HUDEP-2 (cell line): ENCODE results near the gene SSTR3.
"Not testable (repeated sequence)": the region's sequence is repeated elsewhere in the genome, so short reads cannot be mapped to it uniquely, and the experiment has no call there.

ENCODE experiments used
- DNase-seq, 76 experiments: peaks; one replicate each; lab custom pipeline; 2025; ENCODE audit not compliant: unreplicated experiment in 76 of 76; lab: John Stamatoyannopoulos, UW

The SSTR3 gene

GRCh38 chr22:37243402-37244113, 31.3 kb upstream of the SSTR3 start:
- DNase-seq: peak in 4 of 76 experiments; percentile 28 to 37 (median 30)

DNA sequence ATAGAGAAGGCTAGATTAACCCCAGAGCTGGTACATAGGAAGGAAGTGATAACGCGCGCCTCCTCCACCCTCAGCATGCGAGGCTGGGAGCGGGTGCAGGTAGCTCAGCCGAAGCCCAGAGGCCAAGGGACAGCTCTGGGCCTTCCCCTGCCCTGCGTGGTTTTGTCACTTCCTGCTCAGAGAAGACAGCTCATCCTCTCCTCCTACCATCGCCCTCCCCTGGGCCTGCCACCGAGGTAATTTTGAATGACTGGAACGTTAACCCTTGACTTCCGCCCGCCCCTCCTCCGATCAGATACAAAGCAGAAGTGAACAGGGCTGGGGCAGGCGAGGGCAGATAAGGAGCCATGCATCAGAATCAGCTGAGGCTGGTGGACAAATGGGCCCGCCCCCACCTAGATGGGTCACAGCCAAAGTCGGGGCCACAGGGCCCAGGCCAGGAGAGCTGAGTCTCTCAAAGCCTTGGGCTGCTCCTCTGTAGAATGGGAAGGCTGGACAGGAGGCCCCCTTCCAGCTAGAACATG, 30.2 kb upstream of the SSTR3 start:
- peak in 75 of 76 experiments; percentile 42 to 98 (median 96) for DNase-seq

DNA sequence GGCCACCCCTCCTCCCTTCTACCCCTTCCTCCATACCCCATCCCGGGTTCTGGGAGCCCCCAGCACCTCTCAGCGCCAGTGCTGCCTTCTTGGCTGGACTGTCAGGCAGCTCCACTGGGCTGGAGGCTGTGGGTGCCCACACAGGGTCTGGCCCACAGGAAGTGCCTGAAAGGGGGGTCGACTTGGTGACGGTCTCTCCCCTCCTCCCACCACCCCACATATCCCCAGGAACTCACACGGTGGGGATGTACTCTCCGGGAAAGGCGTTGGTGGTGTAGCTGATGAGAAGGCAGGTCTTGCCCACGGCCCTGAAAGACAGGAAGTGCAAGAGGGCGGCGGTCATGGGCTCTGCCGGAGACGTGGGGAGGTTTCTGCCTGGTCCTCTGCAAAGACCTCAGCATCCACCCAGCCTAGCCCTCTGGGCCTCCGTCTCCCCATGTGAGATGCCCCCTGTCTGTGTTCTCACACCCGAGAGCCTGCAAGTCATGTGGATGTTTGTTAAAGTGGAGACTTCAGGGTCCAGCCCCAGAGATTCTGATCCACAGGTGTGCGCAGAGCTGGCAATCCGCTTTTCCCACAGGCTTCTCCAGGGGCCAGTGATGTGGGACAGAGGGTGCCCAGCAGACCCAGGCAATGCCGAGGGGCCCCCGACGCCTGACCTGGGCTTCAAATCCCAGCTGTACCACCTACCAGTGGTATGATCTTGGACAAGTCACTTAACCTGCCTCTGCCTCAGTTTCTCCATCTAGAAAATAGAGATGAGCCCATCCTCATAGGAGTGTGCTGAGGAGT, 29.3 kb upstream of the SSTR3 start:
- DNase-seq: peak in 2 of 76 experiments; percentile 24 to 26

- DNase-seq: no peak
These were observed 28.7 kb upstream of the SSTR3 start for GRCh38 chr22:37240941-37241320.

- no peak for DNase-seq
These were observed 28.1 kb upstream of the SSTR3 start for GRCh38 chr22:37240240-37240940.

DNA sequence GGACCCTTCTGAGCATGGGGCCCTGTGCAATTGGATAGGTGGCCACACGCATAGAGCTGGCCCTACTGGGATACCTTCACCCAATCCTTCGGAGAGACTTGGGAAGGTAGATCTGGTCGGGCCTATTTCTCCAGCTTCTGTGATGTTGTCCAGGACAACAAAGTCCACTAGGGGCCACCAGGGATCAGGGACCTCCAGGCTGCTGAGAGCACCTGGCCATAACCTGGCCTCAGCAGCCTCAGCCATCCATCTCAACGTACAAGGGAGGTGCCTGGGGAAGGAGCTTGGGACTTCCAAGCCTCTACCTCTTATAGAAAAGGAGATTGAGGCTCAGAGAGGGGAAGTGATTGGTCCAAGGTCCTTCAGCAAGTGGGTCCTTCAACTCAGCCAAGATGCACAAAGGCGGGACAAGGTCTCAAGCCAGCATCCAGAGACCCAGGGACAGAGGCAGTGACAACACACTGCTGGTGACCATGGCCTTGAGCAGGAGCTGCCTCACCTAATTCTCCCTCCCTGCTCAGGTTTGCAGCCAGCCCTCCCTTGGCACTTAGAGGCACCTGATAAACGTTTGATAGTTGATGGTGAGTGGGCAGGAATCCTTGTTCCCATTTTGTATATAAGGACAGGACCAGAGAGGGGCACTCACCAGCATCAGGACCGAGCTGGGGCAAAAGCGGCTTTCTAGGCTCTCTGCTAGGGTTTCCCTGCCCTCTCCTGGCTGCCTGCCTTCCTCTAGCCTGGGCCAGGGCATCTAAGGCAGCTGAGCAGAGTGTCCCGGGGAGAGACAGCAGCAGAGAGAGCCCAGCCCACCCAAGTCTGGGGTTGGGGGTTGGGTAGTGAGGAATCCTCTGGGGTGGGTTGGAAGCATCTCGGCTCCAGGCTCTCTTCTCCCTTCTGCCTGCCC, 27.3 kb upstream of the SSTR3 start:
- no peak for DNase-seq

DNA sequence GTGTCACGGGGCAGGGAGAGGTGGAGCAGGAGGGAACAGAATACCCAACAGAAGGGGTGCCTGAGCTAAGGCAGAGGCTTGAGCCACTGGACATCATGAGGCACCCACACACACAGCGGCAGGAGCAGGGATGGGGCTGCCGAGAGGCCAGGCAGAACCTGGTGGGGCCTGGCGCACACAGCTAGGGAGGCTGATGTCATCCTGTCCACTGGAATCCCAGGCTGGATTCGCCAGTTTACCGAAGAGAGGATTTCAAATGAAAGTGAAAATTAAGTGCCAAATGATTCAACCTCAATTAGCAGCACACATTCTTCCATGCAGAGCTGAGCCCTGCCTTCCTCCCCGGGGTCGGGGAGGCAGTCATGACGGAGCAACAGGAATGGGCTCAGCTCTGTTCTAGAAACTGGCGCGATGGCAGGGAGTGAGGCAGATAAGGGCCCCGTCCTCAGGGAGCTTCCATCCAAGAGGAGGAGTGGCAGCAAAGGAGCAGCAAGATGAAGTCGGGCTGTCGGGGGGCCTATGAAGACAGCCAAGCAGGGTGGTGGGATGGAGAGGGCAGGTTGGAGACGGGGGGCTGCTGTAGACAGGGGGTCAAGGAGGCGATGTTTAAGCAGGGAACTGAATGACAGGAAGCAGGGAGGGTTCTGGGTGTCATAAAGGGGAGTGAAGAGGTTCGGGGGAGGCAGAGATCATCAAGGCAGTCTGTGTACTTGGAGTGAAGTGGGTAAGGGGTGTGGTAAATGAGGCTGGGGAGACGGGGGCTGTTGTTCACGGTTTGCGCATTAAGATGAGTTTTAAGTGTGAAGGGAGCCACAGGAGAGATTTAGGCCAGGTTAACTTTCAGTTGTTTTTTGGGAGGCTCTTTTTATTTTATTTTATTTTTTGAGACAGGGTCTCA, 25.3 kb upstream of the SSTR3 start:
- no peak for DNase-seq

GRCh38 chr22:37235897-37236607, 23.8 kb upstream of the SSTR3 start:
- DNase-seq: no peak

GRCh38 chr22:37234736-37235711, 22.7 kb upstream of the SSTR3 start:
- DNase-seq: no peak

GRCh38 chr22:37233751-37234631, 21.7 kb upstream of the SSTR3 start:
- DNase-seq: no peak

- DNase-seq: not testable (repeated sequence)
These were observed 21.1 kb upstream of the SSTR3 start for GRCh38 chr22:37233371-37233750.

DNA sequence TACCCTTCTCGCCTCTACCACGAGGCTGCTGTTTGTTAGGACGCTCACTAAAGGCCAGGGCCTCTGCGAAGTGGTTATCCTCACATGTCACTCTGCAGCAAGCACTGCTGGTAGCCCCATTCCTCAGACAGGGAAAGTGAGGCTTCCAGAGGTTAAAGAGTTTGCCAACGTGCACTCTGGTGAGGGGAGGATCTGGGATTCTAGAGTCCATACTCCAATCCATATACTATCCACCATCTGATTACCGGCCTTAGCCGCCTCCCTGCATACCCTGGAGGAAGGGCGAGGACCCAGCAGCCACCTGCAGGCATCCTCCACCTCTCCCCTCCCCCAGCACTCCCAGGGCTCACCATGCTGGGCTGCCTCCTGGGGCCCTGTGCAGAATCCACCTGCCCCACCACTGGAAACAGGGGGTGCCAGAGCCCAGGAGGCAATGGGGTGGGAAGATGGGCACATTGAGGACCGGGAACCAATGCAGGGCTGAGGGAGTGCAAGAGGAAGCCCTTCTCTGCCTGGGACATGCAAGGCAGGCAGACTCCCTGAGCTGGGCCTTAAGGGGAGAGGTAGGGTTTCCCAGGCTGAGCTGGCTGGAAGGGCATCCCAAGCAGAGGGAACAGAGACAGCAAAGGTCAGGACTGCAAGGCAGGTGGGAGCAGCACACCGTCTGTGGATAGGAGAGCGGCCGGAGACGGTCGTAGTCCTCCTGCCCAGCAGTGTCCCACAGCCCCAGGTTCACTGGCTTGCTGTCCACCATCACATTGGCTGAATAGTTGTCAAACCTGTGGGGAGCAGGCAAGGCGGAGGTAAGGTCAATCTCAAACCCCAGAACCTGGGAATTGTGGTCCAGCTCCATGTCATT, 20.1 kb upstream of the SSTR3 start:
- DNase-seq: no peak

GRCh38 chr22:37231406-37232139, 19.3 kb upstream of the SSTR3 start:
- no peak for DNase-seq

GRCh38 chr22:37230673-37231405, 18.6 kb upstream of the SSTR3 start:
- peak in 1 of 76 experiments; percentile 33 for DNase-seq
